Subcutaneous adipose tissue (tissue), 4 donors: Measurements from ENCODE around the gene ARFGEF3. TPM values are rescaled to one million over a fixed set of nuclear protein-coding genes. Genes with fewer than 3 reads are reported as not detected.

Source experiments
- total RNA-seq, 4 donors: library from RNA; depleted of rRNA; stranded (reverse); fragments of >200 nt; gene quantifications; one replicate each; pipeline ENCODE4 v1.1.0, GENCODE V29; 2016
- TF ChIP-seq, protein P1 (sequence below): fragments of 450-650 bp; IDR thresholded peaks from one replicate; pipeline ENCODE4 v1.5.1; 2016; ENCODE audit warnings: low read depth, mild to moderate bottlenecking, control low read depth, antibody characterized with exemption, moderate library complexity

Gene ARFGEF3
- total RNA-seq, 4 donors from 2014 or later, result 1.0 to 6.2 (median 2.3) TPM

DNA sequence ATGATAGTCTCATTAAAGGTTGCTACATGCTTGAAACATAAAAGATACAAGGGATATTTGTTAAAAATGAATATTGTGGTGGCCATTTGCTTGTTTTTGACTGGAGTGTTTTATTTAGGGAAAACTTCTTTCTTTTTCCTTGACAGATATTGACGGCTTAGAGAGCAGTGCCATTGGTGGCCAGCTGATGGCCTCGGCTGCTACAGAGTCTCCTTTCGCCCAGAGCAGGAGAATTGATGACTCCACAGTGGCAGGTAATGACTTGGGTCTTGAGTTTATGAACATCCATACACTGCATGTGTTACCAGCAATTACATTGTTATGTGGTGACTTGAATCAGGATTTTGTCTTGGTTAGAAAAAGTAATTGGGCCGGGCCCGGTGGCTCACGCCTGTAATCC is 124.1 kb downstream of the ARFGEF3 start:
- TF ChIP-seq, protein P1, sequence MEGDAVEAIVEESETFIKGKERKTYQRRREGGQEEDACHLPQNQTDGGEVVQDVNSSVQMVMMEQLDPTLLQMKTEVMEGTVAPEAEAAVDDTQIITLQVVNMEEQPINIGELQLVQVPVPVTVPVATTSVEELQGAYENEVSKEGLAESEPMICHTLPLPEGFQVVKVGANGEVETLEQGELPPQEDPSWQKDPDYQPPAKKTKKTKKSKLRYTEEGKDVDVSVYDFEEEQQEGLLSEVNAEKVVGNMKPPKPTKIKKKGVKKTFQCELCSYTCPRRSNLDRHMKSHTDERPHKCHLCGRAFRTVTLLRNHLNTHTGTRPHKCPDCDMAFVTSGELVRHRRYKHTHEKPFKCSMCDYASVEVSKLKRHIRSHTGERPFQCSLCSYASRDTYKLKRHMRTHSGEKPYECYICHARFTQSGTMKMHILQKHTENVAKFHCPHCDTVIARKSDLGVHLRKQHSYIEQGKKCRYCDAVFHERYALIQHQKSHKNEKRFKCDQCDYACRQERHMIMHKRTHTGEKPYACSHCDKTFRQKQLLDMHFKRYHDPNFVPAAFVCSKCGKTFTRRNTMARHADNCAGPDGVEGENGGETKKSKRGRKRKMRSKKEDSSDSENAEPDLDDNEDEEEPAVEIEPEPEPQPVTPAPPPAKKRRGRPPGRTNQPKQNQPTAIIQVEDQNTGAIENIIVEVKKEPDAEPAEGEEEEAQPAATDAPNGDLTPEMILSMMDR, result no peak

DNA sequence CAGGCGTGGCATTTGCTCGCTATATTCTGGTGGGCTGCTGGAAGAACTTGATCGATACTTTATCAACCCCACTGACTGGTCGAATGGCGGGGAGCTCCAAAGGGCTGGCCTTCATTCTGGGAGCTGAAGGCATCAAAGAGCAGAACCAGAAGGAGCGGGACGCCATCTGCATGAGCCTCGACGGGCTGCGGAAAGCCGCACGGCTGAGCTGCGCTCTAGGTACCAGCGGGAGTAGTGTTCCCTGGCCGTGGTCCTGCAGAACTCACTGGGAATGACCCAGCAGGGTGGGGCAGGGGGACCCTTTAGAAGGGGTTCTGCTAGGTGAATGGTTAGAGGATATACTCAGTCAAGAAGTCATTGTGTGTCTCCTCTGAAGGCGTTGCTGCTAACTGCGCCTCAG is 125.0 kb downstream of the ARFGEF3 start:
- TF ChIP-seq, protein P1, result no peak

DNA sequence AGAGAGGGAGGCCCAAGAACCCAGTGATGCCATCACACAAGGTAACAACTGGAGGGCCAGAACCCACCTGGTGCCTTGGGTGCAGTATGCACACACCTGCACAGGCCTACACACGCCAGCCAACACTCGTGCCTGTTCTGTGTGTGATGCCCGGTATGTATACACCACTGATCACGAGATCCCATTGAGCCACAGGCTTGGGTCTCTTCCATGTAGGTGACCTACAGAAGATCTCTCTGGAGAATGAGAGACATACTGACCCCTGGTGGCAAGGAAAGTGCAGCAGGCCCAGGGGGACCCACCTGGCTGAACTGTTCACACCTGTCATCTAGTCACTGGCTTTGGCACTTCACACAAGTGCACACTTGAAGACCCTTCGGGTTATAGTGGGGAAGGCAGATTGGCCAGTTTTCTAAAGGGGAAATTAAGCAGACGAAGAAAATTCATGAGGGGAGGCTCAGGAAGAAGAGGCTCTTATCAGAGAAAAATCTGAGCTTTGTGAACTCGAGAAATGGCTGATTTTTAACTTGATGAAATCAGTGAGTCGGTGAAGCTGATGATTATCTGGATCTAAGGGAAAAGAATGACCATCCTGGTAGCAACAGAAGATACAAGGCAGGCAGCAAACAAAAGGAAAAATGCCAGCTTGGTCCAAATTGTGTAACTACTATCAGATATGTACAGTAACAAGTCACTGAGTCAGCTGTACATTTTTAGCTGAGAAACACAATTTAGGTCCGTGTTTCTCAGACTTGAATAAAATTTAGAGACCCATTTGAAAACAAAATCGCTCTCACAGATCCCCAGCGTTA is 125.6 kb downstream of the ARFGEF3 start:
- TF ChIP-seq, protein P1, result no peak

DNA sequence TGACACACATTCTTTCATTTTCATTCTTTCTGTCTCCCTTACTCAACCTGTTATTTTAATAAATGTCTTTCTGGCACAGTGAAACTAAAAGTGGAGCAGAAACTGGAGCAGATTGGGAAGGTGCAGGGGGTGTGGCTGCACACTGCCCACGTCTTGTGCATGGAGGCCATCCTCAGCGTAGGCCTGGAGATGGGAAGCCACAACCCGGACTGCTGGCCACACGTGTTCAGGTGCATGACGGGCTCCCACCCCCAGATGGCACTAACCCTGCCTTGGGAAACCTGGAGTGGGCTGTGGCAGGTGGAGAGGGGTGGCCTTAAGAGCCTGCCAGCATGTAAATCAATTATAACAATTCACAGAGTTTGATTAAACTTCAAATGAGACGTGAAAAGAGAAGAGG is 128.0 kb downstream of the ARFGEF3 start:
- TF ChIP-seq, protein P1, result no peak

DNA sequence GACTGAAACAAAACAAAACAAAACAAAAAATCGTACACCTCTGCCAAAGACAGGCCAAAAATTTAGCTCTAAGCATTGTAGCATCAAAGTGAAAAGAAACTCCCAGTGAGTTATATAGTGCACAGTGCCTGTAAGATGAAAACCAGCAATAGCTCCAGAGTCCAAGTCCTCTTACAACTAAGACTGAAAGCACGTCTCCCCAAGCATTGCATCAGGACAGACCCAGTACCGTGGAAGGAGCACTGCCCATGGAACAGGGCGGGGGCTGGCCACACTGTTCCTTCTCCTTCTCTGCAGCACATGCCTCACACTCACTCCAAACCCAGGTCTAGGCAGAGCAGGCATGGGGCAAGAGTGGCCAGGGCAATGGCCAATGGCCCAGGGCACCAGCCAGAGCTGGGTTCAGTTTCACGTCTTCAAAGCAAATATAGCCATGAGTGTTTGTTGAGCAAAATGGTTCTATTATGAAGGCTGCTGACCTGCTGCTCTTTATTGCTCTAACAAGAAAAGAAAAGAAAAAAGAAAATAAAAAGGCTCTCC is 128.8 kb downstream of the ARFGEF3 start:
- TF ChIP-seq, protein P1, result no peak

DNA sequence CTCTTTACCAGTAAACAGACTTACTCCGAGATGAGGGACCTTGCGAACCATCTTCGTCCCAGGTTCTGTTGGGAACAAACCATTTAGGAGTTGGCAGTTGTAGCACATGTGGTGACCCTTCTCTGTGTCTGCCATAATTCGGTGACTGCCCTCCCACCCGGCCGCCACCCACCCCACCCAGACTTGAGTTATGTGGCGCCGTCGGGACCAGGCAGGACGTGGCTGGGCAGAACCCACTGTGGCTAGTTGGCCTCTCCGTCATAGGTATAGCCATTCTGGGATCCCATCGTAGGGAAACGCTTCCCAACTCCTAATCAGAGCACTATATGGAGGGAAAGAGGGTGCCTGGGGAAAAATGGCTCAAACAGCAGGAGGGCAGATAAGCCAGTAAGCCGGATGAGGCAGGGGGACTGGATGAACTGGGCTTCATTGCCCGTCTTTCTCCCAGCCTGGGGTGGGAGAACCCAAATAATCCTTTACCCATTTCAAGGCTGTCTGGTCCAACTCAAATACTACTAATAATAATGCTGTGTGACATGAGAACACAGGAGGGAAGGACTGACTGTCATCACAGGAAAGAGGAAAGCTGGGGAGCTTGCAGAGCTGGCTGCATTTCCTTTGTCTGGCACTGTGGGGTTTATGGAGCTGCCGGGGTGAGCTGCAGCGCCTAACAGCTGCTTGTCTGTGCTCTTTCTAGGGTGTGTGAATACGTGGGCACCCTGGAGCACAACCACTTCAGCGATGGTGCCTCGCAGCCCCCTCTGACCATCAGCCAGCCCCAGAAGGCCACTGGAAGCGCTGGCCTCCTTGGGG is 129.5 kb downstream of the ARFGEF3 start:
- TF ChIP-seq, protein P1, result no peak

DNA sequence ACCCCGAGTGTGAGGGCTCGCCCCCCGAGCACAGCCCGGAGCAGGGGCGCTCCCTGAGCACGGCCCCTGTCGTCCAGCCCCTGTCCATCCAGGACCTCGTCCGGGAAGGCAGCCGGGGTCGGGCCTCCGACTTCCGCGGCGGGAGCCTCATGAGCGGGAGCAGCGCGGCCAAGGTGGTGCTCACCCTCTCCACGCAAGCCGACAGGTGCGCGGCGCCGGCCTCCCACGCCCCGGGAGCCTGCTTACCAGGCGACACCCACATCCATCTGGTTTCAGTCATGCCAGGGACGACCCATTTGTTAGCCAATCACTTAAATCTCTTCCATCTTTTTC is 130.1 kb downstream of the ARFGEF3 start:
- TF ChIP-seq, protein P1, result no peak
